Lung (tissue), 12 donors: ENCODE results near the gene GALNT9. TPM values are rescaled to one million over a fixed set of nuclear protein-coding genes. Genes with fewer than 3 reads are reported as not detected.

Source experiments
- ATAC-seq: fragments of 200-7000 bp; cut with Tn5 transposase; one replicate; pipeline ENCODE4 v1.9.1; 2020; ENCODE audit warnings: moderate number of reproducible peaks; ENCODE audit not compliant: insufficient read depth, low FRiP score
- DNase-seq, 3 donors: peaks; one replicate each; pipeline ENCODE4 v3.0.0-alpha.2; 2013 to 2017
- H3K27ac ChIP-seq, 2 donors: one replicate each; pipeline ENCODE4 v1.5.1; 2013; ENCODE audit warnings: mild to moderate bottlenecking in 2 of 2, moderate library complexity in 2 of 2, control low read depth in 1 of 2, inconsistent platforms in 1 of 2, low read depth in 1 of 2, low read length in 1 of 2
- H3K27me3 ChIP-seq, 3 donors: one replicate each; pipeline ENCODE4 v1.5.1; 2013; ENCODE audit warnings: low read length in 2 of 3; ENCODE audit not compliant: control insufficient read depth in 3 of 3, insufficient read depth in 3 of 3
- H3K36me3 ChIP-seq, 4 donors: one replicate each; pipeline ENCODE4 v1.5.1; 2013; ENCODE audit warnings: low read length in 4 of 4, mild to moderate bottlenecking in 1 of 4, moderate library complexity in 1 of 4; ENCODE audit not compliant: control insufficient read depth in 4 of 4, insufficient read depth in 4 of 4
- H3K4me1 ChIP-seq, 5 donors: one replicate each; pipeline ENCODE4 v1.5.1; 2013; ENCODE audit warnings: low read length in 5 of 5, mild to moderate bottlenecking in 2 of 5, moderate library complexity in 1 of 5; ENCODE audit not compliant: control insufficient read depth in 5 of 5, insufficient read depth in 5 of 5
- H3K4me3 ChIP-seq: one replicate; pipeline ENCODE4 v1.5.1; 2013; ENCODE audit warnings: mild to moderate bottlenecking, control low read depth, moderate library complexity
- H3K9ac ChIP-seq, 2 donors: one replicate each; pipeline ENCODE4 v1.5.1; 2013; ENCODE audit warnings: low read length in 2 of 2, control low read depth in 1 of 2; ENCODE audit not compliant: insufficient read depth in 1 of 2
- H3K9me3 ChIP-seq, 4 donors: one replicate each; pipeline ENCODE4 v1.5.1; 2013; ENCODE audit warnings: low read length in 3 of 4, mild to moderate bottlenecking in 1 of 4, moderate library complexity in 1 of 4; ENCODE audit not compliant: control insufficient read depth in 4 of 4, insufficient read depth in 3 of 4
- WGBS, 2 donors: extraction: QIAGEN DNeasy Blood & Tissue Kit; methylation state at CpG; one replicate each; pipeline ENCODE4 v1.1.7; 2013; 5-methylcytosine and 5-hydroxymethylcytosine counted together
- polyA plus RNA-seq, 2 donors: library from polyadenylated mRNA; stranded (reverse); fragments of 200-250 nt; gene quantifications; one replicate each; pipeline ENCODE4 v1.2.1, GENCODE V29; 2013
- total RNA-seq, 2 donors: library from RNA; depleted of rRNA in 1 of 2; stranded (reverse); fragments of >200 nt in 1 of 2; gene quantifications; one replicate each; pipeline ENCODE4 v1.2.1, GENCODE V29; 2014 to 2021
- TF ChIP-seq, protein P1 (sequence below): IDR thresholded peaks from 2 replicates; pipeline ENCODE4 v1.5.1; 2012; ENCODE audit warnings: mild to moderate bottlenecking; ENCODE audit errors: control extremely low read depth, extremely low read depth
- donor health status: control.
- donor health status: control.
- donor health status: Bipolar disorder and iron deficiency.
- donor health status: healthy.
- donor health status: DM: yes; HTN: yes; CAD: no.

Gene GALNT9
- total and polyA plus RNA-seq, 4 donors: 0.13 to 1.7 (median 0.79) TPM

DNA sequence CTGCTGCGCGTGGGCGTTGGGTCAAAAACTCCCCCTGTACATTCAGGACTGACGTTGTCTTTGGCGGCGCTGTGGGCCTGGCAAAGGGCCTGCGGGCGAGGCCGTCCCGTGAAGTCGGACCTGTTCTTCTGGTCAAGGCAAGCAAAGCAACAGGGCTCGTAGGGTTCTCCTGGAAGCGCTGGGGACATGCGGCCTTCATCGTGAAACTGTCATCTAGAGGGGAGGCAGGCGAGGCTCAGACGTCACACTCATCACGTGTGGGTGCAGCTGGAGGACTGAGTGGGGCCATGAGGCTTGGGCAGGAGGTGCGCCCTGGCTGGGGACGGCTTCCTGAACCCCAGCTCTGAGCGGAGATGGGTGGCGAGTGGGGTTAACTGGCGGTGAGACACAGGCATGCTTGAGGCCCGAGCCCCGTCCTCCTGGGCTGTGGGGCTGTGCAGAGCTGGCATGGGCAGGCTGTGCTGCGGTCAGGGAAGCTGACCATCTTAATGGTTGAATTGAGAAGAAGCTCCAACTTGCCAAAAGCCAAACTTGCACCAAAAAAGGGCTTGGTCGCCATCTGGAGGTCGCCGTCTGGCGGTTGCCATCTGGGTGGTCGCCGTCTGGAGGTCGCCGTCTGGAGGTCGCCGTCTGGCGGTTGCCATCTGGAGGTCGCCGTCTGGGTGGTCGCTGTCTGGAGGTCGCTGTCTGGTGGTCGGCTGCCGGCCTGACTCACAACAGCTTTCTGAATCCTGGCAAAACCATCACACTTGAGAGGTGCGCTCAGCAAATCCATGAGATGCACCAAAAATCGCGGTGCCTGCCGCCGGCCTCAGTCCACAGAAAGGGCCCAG lies 119.0 kb downstream of the GALNT9 start:
- WGBS, 2 donors: 83 to 90% methylated on average over 48 of the region's 48 CpGs
- no peak overlapping the region for H3K9ac ChIP-seq
- peaks cover 0 to 7% (median 0%) of the 10 kb centered on the region in 5 donors for H3K4me1 ChIP-seq
- DNase-seq: no peak
- H3K36me3 ChIP-seq: no peaks in the 10 kb centered on the region
- H3K27ac ChIP-seq: no peak overlapping the region
- peaks cover 0 to 10% (median 2%) of the 10 kb centered on the region in 4 donors for H3K9me3 ChIP-seq
- ATAC-seq: no peak
- peaks cover 0 to 16% (median under 1%) of the 10 kb centered on the region in 3 donors for H3K27me3 ChIP-seq
- TF ChIP-seq, protein P1, sequence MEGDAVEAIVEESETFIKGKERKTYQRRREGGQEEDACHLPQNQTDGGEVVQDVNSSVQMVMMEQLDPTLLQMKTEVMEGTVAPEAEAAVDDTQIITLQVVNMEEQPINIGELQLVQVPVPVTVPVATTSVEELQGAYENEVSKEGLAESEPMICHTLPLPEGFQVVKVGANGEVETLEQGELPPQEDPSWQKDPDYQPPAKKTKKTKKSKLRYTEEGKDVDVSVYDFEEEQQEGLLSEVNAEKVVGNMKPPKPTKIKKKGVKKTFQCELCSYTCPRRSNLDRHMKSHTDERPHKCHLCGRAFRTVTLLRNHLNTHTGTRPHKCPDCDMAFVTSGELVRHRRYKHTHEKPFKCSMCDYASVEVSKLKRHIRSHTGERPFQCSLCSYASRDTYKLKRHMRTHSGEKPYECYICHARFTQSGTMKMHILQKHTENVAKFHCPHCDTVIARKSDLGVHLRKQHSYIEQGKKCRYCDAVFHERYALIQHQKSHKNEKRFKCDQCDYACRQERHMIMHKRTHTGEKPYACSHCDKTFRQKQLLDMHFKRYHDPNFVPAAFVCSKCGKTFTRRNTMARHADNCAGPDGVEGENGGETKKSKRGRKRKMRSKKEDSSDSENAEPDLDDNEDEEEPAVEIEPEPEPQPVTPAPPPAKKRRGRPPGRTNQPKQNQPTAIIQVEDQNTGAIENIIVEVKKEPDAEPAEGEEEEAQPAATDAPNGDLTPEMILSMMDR: no peak
- H3K4me3 ChIP-seq: no peak overlapping the region

GRCh38 chr12:132209619-132210222 lies 119.7 kb downstream of the GALNT9 start:
- Histone ChIP-seq H3K9ac (no peak overlapping the region), H3K27me3 (peaks cover 0 to 23% (median 2%) of the 10 kb centered on the region in 3 donors), H3K36me3 (no peaks in the 10 kb centered on the region), H3K27ac (no peak overlapping the region), H3K4me3 (no peak overlapping the region), H3K9me3 (peaks cover 0 to 10% (median 2%) of the 10 kb centered on the region in 4 donors), H3K4me1 (peaks cover 0 to 14% (median 0%) of the 10 kb centered on the region in 5 donors)
- DNase-seq (no peak), ATAC-seq (no peak)
- TF ChIP-seq, protein P1: no peak
- 75 to 76% methylated on average over 14 of the region's 14 CpGs for WGBS, 2 donors

DNA sequence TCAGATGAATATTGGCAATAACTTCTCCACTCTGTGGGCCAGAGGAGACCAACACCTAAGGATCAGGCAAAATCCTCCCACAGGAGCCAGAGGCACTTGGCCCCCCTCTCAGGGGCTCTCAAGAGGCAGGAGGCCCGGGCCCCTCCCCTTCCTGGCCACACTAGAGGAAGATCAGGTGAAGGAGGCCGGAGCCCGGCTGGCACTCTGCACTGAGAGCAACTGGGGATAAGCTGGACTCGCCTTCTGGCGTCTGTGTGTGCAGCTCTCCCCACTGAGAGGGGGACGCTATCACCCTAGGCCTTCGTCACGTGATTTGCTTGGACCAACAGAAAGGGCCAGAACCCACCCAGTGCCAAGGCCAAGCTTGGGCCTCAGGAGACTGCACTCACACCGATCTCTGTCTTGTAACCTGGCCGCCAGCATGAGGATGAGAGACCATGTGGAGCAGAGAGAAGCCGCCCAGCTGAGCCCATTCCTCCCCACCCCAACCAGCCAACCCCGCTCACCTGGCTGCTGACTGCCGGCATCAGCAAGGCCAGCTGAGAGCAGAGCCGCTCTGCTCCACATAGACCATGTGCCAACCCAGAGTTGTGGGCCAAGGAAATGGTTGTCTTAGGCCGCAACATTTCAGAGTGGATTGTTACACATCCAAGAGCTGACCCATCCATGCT lies 121.1 kb downstream of the GALNT9 start:
- Histone ChIP-seq H3K4me3 (no peak overlapping the region), H3K4me1 (peaks cover 0 to 22% (median 0%) of the 10 kb centered on the region in 5 donors), H3K27ac (no peak overlapping the region), H3K27me3 (peaks cover 0 to 35% (median 8%) of the 10 kb centered on the region in 3 donors), H3K36me3 (no peaks in the 10 kb centered on the region), H3K9me3 (peaks cover 0 to 10% (median 2%) of the 10 kb centered on the region in 4 donors), H3K9ac (no peak overlapping the region)
- ATAC-seq: no peak
- WGBS, 2 donors: 91% methylated on average over 15 of the region's 15 CpGs
- TF ChIP-seq, protein P1: no peak
- no peak for DNase-seq
